GM13977 (cell line): ENCODE data around the gene ONECUT1.

Experiments
- DNase-seq: peaks from one replicate; pipeline ENCODE4 v3.0.0; 2012; ENCODE audit warnings: low spot score
- CTCF ChIP-seq: IDR thresholded peaks from 2 replicates; pipeline ENCODE4 v1.5.1; 2012; ENCODE audit warnings: mild to moderate bottlenecking, control low read depth; ENCODE audit not compliant: insufficient read depth; ENCODE audit errors: extremely low read depth, missing control alignments
- in situ Hi-C: fragments of 300-500 bp; cut with MboI; formaldehyde crosslinking; loops from one replicate; pipeline ENCODE4 v1.12.0; 2022; ENCODE audit warnings: low sequenced_read_pairs, low pct_unique_long_range_greater_than_20kb, mixed read lengths, inconsistent platforms; ENCODE audit not compliant: unreplicated experiment

ONECUT1 gene

GRCh38 chr15:52733696-52734255 is 56.4 kb downstream of the ONECUT1 start:
- in situ Hi-C loops: loop anchor here (10.0 kb wide), 2 partner anchors 409 to 479 kb away; no protein-coding TSS in a partner anchor
- DNase-seq: no peak

GRCh38 chr15:52733088-52733487 is 57.0 kb downstream of the ONECUT1 start:
- no peak for TF ChIP-seq CTCF
- DNase-seq: no peak
- in situ Hi-C loops: loop anchor here (10.0 kb wide), 2 partner anchors 408 to 478 kb away; no protein-coding TSS in a partner anchor

More at GRCh38 chr15:52733696-52734255, 56.4 kb downstream of the ONECUT1 start:
- no peak for TF ChIP-seq CTCF

- DNase-seq: no peak
- in situ Hi-C loops: loop anchor here (10.0 kb wide), 2 partner anchors 408 to 478 kb away; no protein-coding TSS in a partner anchor
These were observed 57.6 kb downstream of the ONECUT1 start for GRCh38 chr15:52732551-52732950.

DNA sequence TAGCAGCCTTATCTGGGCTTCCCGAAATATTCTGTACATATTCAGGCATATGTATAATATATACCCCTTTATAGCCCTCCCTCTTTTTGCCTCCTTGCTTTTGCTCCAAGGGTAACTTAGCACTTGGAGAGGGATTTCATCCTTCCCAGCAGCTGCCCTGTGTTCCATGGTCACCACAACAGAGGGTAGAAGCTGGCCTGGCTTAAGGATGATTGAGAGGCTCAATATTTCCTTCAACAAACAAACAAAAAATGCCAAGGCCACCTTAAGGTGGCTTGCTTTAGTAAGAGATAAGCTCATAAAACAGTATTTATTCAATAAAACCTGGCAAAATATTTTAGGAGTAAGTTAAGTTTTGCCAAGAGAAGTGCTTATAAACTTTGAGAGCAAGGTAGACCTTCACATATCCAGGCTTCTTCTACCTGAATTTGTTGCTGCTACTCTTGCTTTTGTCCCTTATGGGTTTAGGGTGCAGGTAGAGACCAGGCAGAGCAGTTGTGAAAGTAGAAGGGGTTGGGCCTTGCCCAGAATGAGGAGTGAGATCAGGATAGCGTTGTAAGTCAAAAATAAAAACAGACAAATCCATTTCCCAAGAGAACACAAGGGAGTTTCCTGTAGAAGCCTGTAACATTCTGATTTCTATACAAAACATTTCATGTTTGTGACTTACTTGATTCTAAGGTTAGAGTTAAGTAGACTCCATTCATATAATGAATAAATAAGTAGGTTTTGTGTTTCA is 58.2 kb downstream of the ONECUT1 start:
- in situ Hi-C loops: loop anchor here (10.0 kb wide), 2 partner anchors 407 to 477 kb away; no protein-coding TSS in a partner anchor
- DNase-seq: no peak
- TF ChIP-seq CTCF: no peak

More at GRCh38 chr15:52732551-52732950, 57.6 kb downstream of the ONECUT1 start:
- no peak for TF ChIP-seq CTCF

- no peak for TF ChIP-seq CTCF
- in situ Hi-C loops: loop anchor here (10.0 kb wide), 2 partner anchors 406 to 476 kb away; no protein-coding TSS in a partner anchor
- no peak for DNase-seq
These were observed 59.1 kb downstream of the ONECUT1 start for GRCh38 chr15:52731004-52731403.

- in situ Hi-C loops: loop anchor here (10.0 kb wide), 2 partner anchors 406 to 476 kb away; no protein-coding TSS in a partner anchor
- no peak for DNase-seq
- no peak for TF ChIP-seq CTCF
These were observed 59.5 kb downstream of the ONECUT1 start for GRCh38 chr15:52730594-52730993.
